ENCODE results near the gene IFT122.

DNA sequence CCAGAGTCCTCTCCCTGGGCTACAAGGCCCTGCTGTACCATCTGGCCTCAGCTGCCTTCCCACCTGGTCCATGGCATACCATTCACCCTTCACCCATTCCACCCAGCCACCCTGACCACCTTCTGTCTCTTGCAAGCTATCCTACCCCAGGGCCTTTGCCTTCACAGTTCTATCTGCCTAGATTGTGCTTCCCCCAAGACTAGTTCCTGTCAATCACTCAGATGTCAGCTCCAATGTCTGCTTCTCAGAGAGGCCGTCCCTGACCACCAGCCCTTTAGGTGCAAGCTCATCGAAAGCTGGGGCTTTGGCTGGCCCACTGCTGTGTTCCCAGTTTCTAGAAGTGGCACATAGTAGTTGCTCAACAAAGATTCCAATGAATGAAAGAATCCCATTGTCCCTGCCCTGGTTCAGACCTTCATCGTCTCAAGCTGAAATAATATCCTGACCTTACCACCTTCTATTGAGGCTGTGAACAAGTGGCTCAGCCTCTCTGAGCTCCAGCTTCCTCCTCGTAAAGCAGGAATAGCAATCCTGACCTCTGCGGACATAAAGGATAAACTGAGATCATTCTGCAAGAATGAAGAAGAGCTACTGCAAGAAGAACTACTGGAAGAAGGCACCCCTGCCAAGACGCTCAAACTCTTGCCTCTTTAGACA, 27.4 kb upstream of the IFT122 start:
- TF ChIP-seq CTCF (IDR thresholded peaks at IDR 0.05; ENCODE audit: low read length) (no peak), EZH2 (IDR thresholded peaks at IDR 0.05; ENCODE audit: borderline replicate concordance, low read length) (no peak)
